GM18502 (cell line): ENCODE results near the gene SPATA33.
"Not testable (repeated sequence)": the region's sequence is repeated elsewhere in the genome, so short reads cannot be mapped to it uniquely, and the experiment has no call there.

ENCODE experiments used
- ATAC-seq: cut with Tn5 transposase; IDR thresholded peaks from one replicate; pipeline ENCODE4 v1.9.1; 2021; ENCODE audit warnings: mild to moderate bottlenecking; ENCODE audit not compliant: unreplicated experiment, poor library complexity

The SPATA33 gene

GRCh38 chr16:89624777-89625761 lies 32.6 kb upstream of the SPATA33 start:
- no peak for ATAC-seq

GRCh38 chr16:89629827-89630610 lies 27.6 kb upstream of the SPATA33 start:
- ATAC-seq: no peak

- no peak for ATAC-seq
Observed at GRCh38 chr16:89633064-89633631, 24.5 kb upstream of the SPATA33 start.

- ATAC-seq: not testable (repeated sequence)
Observed at GRCh38 chr16:89634463-89635385, 22.9 kb upstream of the SPATA33 start.

GRCh38 chr16:89636663-89637062 lies 21.0 kb upstream of the SPATA33 start:
- ATAC-seq: no peak

DNA sequence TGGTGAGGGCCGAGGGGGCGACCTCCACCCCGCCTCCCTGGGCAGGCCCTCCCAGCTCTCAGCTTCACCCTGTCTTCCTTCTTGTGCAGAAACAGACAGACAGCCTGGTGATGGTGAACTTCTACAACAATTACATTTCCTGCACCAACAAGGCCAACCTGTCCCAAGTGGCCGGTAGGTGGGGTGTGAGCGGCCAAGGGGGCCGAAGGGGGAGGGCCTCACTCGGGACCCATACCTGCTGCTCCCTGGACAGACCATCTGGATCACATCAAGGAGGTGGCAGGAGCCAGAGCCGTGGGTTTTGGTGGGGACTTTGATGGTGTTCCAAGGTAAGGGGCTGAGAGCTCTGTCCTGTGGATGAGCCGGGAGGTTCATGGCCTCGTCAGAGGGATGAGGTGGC lies 20.3 kb upstream of the SPATA33 start:
- ATAC-seq: no peak

DNA sequence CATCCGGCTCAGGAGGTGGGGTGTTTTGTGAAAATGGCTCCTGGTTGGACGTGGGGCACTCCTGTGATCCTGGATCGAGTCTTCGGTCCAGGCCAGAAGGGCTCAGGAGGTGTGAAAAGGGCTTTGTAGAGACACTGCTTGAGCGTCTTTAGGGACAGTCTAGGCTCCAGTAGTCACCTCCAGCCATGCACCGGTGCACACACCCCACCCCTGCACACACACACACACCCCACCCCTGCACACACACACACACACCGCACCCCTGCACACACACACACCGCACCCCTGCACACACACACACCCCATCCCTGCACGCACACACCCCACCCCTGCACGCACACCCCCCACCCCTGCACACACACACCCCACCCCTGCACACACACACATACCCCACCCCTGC lies 19.2 kb upstream of the SPATA33 start:
- ATAC-seq: no peak

GRCh38 chr16:89639385-89639784 lies 18.3 kb upstream of the SPATA33 start:
- ATAC-seq: no peak

DNA sequence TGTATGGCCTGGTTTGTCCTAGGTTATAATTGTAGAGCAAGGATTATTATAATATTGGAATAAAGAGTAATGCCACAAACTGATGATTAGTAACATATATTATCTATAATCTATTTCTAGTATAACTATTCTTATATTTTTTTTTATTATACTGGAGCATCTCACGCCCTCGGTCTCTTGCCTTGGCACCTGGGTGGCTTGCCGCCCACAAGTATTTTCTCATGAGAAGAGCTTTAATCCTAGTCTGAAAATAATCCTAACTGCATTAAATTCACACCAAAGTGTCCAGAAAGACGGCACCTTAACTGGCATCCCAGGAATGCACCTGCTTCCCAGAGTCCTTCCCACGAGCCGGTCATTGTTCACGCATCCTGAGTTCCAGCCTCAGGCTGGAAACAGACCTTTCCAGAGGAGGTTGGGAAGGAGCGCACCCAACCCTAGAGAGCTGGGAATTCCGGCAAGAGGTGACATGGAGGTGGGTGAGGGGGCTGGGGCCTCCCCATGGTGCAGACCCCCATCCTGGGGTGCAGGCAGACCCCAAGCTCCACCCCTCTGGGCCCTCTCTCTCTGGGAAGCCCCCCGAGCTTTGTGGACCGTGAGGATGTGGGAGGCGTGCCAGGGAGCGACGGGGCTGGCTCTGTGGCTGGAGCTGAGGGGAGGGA lies 16.0 kb upstream of the SPATA33 start:
- ATAC-seq: no peak

DNA sequence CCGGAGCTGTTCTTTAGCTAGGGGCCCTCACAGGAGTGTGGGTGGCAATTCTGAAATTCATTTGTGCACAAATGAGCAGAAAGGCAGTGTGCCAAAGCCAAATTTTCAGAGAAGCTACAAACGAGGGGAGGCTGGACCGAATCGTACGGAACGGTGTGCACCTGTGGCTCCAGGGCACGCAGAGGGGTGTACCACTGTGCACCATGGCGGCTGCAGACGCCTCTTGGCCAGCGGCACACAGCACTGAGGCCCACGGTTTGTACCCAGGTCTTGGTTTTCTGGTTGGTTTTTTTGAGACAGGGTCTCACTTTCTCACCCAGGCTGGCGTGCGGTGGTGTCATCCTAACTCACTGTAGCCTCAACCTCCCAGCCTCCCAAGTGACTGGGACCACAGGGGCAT lies 15.1 kb upstream of the SPATA33 start:
- ATAC-seq: no peak

- no peak for ATAC-seq
Observed at GRCh38 chr16:89643769-89644300, 13.8 kb upstream of the SPATA33 start.

DNA sequence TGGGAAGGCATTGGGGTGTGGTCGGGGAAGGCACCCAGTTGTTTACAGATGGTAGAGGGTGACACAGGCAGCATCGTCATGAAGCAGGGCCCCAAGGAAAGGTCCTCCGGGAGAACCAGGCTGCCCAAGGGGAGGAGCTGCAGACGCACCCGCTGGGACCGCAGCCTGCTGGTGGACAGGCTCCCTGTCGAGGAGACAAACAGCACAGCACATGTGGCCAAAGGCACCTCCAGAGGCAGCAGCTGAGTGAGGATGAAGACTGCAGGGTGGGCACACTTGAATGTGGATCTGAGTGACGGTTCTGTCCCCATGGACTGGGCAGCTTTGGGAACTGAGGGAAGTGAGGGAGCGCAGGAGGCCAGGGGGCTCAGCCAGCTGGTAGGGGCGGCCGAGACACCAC lies 12.5 kb upstream of the SPATA33 start:
- ATAC-seq: no peak

GRCh38 chr16:89646270-89646669 lies 11.4 kb upstream of the SPATA33 start:
- no peak for ATAC-seq

DNA sequence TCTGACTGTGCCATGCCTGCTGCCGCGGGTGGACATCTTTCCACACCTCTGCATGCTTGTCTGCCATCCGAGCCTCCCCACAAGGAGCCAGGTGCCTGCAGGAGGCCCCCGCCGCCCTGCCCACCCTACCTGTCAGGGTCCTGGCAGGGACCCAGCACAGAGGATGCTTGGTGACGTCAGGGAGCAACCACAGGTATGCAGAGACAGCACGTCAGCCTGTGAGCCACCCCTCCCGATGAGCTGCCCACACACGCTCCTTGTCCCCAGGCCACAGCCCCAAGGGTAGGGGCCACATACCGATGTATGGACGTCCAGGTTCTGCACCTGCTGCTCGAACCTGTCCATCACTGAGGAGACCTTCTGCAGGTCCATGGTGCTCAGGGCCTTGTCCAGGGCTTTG lies 10.7 kb upstream of the SPATA33 start:
- no peak for ATAC-seq

GRCh38 chr16:89651584-89651983 lies 6.1 kb upstream of the SPATA33 start:
- ATAC-seq: no peak

DNA sequence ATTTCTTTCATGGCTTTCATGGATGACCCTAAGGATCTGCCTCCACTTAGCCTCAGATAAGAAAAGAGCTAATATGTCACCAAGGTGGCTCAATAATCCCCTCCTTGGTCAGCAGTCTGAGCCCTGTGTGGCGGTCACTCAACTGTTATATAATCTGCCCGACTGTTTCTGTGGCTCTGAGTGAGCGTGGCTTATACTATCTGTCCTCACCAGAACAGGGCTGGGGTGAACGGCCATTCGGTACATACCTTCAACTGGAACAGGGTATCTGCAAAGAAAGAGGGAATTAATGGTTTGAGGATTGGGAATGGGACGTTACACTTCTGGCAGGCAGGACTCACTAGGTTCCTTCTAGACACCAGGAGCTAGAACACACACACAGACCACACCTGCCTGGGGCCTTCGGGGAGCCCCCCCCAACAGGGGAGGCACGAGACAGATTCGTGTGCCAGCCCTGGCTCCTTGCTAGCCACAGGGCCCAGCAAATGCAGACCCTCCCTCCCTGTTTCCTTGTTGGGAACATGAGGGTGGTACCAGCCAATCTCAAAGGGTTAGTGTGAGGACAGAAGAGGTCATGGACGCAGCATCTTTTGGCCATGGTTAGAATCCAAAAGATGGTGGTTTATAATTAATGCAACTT lies 3.9 kb upstream of the SPATA33 start:
- ATAC-seq: no peak

GRCh38 chr16:89655062-89655643 lies 2.5 kb upstream of the SPATA33 start:
- ATAC-seq: no peak

DNA sequence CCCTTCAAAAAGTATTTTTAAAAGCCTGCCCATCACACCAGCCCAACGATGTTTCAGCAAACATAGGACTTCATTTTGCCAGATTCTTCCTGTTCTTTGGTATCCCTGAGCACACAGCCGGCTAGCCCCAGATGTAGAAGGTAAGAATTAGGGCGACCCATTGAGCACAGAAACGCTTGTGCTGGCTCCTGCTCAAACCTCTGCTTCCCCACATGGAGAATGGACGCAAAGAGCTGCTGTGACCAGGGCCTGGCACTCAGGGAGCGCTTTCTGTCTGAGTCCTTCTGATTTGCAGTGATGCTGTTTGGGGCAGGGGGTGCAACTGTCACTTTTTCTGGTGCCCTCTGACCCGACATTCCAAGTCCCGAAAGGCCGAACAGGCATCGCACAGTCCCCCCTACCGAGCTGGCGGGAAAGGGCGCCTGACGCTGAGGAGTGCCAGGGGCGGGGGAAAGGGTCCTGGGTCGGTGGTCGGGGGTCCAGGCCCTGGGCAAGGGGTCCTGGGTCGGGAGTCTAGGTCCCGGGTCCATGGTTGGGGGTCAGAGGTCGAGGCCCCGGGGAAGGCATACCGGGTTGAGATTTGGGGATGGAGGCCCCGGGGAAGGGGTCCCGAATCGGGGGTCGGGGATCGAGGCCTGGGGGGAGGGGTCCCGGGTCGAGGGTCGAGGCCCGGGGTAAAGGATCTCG lies 1.1 kb upstream of the SPATA33 start:
- ATAC-seq: no peak
